H1 (cell line): Measurements from ENCODE around the gene CHMP1B. TPM values are rescaled to one million over a fixed set of nuclear protein-coding genes. Genes with fewer than 3 reads are reported as not detected.

Source experiments
- CTCF ChIA-PET: fragments of 300-600 bp; sonication (Branson Sonifier 250); formaldehyde crosslinking; loops from one replicate; lab custom pipeline; 2021; ENCODE audit not compliant: partially characterized antibody; lab: Charles Lee
- POLR2A ChIA-PET: fragments of 300-600 bp; sonication (Branson Sonifier 250); formaldehyde crosslinking; loops from one replicate; lab custom pipeline; 2021; ENCODE audit warnings: inconsistent platforms; ENCODE audit not compliant: partially characterized antibody; lab: Charles Lee
- DNase-seq, 2 experiments: peaks; one replicate each; pipeline versions ENCODE4 v3.0.0 to v3.0.0-alpha.2; 2010 to 2022; ENCODE audit warnings: low spot score in 2 of 2, low read depth in 1 of 2, mixed read lengths in 1 of 2
- FAIRE-seq: peaks from 2 replicates; lab custom pipeline; 2011; peaks lifted over from hg19 to GRCh38; lab: Jason Lieb, UNC
- H2AFZ ChIP-seq: 2 replicates; pipeline ENCODE4 v1.8.1; 2012; ENCODE audit warnings: low read length, inconsistent platforms
- H2AK5ac ChIP-seq: 2 replicates; pipeline ENCODE4 v1.6.1; 2013; ENCODE audit warnings: low read depth, low read length
- H2BK120ac ChIP-seq: replicated peaks from 2 replicates; pipeline ENCODE3; 2013; ENCODE audit warnings: low read depth, low read length, inconsistent platforms
- H2BK12ac ChIP-seq: 2 replicates; pipeline ENCODE4 v1.6.1; 2013; ENCODE audit warnings: low read depth, low read length
- H2BK15ac ChIP-seq: 2 replicates; pipeline ENCODE4 v1.6.1; 2013; ENCODE audit warnings: low read length
- H2BK20ac ChIP-seq: 2 replicates; pipeline ENCODE4 v1.6.1; 2013; ENCODE audit warnings: low read length
- H2BK5ac ChIP-seq: 2 replicates; pipeline ENCODE4 v1.6.1; 2013; ENCODE audit warnings: low read depth, low read length
- H3K14ac ChIP-seq: 2 replicates; pipeline ENCODE4 v1.6.1; 2013; ENCODE audit warnings: inconsistent platforms; ENCODE audit not compliant: insufficient read length
- H3K18ac ChIP-seq: 2 replicates; pipeline ENCODE4 v1.6.1; 2013; ENCODE audit warnings: low read length; ENCODE audit errors: extremely low read depth
- H3K23ac ChIP-seq: 2 replicates; pipeline ENCODE4 v1.6.1; 2013; ENCODE audit warnings: inconsistent platforms; ENCODE audit not compliant: insufficient read length
- H3K23me2 ChIP-seq: 2 replicates; pipeline ENCODE4 v1.6.1; 2013; ENCODE audit warnings: low read depth, low read length
- H3K27ac ChIP-seq: 2 replicates; pipeline ENCODE4 v1.6.1; 2011; ENCODE audit warnings: low read depth, low read length, inconsistent platforms
- H3K27me3 ChIP-seq, 4 experiments: replicated peaks in 1 of 4; 1 replicate in 1 of 4; 2 replicates in 3 of 4; pipeline versions ENCODE4 v1.6.1 to v1.8.1; 2011 to 2013; ENCODE audit warnings: low read length in 3 of 4, mild to moderate bottlenecking in 3 of 4, inconsistent platforms in 2 of 4, mixed read lengths in 2 of 4, moderate library complexity in 1 of 4; ENCODE audit not compliant: control insufficient read depth in 3 of 4, insufficient read depth in 3 of 4; ENCODE audit errors: extremely low read depth in 1 of 4
- H3K36me3 ChIP-seq, 4 experiments: 2 replicates each; pipeline versions ENCODE4 v1.6.1 to v1.8.1; 2011 to 2013; ENCODE audit warnings: mild to moderate bottlenecking in 4 of 4, low read length in 3 of 4, moderate library complexity in 2 of 4, control low read depth in 1 of 4, inconsistent platforms in 1 of 4; ENCODE audit not compliant: insufficient read depth in 4 of 4, control insufficient read depth in 2 of 4
- H3K4ac ChIP-seq: replicated peaks from 2 replicates; pipeline ENCODE3; 2013; ENCODE audit warnings: low read length, low read depth, mixed read lengths, inconsistent platforms; ENCODE audit not compliant: insufficient read length
- H3K4me1 ChIP-seq, 4 experiments: replicated peaks in 1 of 4; 1 replicate in 1 of 4; 2 replicates in 3 of 4; pipeline versions ENCODE4 v1.6.1 to v1.8.1; 2011 to 2013; ENCODE audit warnings: low read length in 3 of 4, inconsistent platforms in 2 of 4, mixed read lengths in 1 of 4; ENCODE audit not compliant: insufficient read depth in 4 of 4, control insufficient read depth in 3 of 4
- H3K4me2 ChIP-seq, 2 experiments: 2 replicates each; pipeline versions ENCODE4 v1.6.1 to v1.8.1; 2011 to 2013; ENCODE audit warnings: low read depth in 2 of 2, low read length in 2 of 2, control low read depth in 1 of 2, inconsistent platforms in 1 of 2, mild to moderate bottlenecking in 1 of 2; ENCODE audit not compliant: insufficient read depth in 1 of 2
- H3K4me3 ChIP-seq, 4 experiments: fragments of 200-600, 300-600 bp in 1 of 4; sonication (generic), shearing (Covaris generic), sonication (Bioruptor Twin) in 1 of 4; 2 replicates each; pipeline versions ENCODE4 v1.5.1 to v1.8.1; 2011 to 2016; ENCODE audit warnings: low read length in 4 of 4, low read depth in 3 of 4, control low read depth in 2 of 4, inconsistent platforms in 2 of 4, mild to moderate bottlenecking in 2 of 4, mixed read lengths in 1 of 4, moderate library complexity in 1 of 4; ENCODE audit not compliant: insufficient read depth in 2 of 4; ENCODE audit errors: extremely low read depth in 1 of 4
- H3K56ac ChIP-seq: replicated peaks from 2 replicates; pipeline ENCODE3; 2013; ENCODE audit warnings: low read depth, mild to moderate bottlenecking, mixed read lengths, low read length, inconsistent platforms; ENCODE audit not compliant: insufficient read length
- H3K79me1 ChIP-seq: 2 replicates; pipeline ENCODE4 v1.6.1; 2013; ENCODE audit warnings: low read depth, low read length, control low read depth
- H3K79me2 ChIP-seq, 2 experiments: 2 replicates each; pipeline versions ENCODE4 v1.6.1 to v1.8.1; 2012 to 2013; ENCODE audit warnings: low read length in 2 of 2, mild to moderate bottlenecking in 2 of 2, inconsistent platforms in 1 of 2; ENCODE audit not compliant: insufficient read depth in 2 of 2, control insufficient read depth in 1 of 2
- H3K9ac ChIP-seq, 4 experiments: replicated peaks in 1 of 4; 1 replicate in 1 of 4; 2 replicates in 3 of 4; pipeline versions ENCODE4 v1.6.1 to v1.8.1; 2011 to 2013; ENCODE audit warnings: low read depth in 3 of 4, low read length in 3 of 4, control low read depth in 2 of 4, mild to moderate bottlenecking in 2 of 4, moderate library complexity in 2 of 4, inconsistent platforms in 1 of 4; ENCODE audit errors: extremely low read depth in 1 of 4
- H3K9me3 ChIP-seq, 2 experiments: 2 replicates each; pipeline versions ENCODE4 v1.6.1 to v1.8.1; 2012 to 2013; ENCODE audit warnings: mild to moderate bottlenecking in 2 of 2, moderate library complexity in 2 of 2, control low read depth in 1 of 2, inconsistent platforms in 1 of 2, low read depth in 1 of 2, low read length in 1 of 2, mixed read lengths in 1 of 2; ENCODE audit not compliant: insufficient read depth in 2 of 2
- H4K20me1 ChIP-seq, 2 experiments: replicated peaks in 1 of 2; 2 replicates each; pipeline versions ENCODE3 to v1.8.1; 2011 to 2013; ENCODE audit warnings: inconsistent platforms in 2 of 2, low read length in 2 of 2, mild to moderate bottlenecking in 1 of 2; ENCODE audit not compliant: insufficient read depth in 2 of 2, control insufficient read depth in 1 of 2
- H4K5ac ChIP-seq: 2 replicates; pipeline ENCODE4 v1.6.1; 2013; ENCODE audit warnings: low read length, low read depth, mixed read lengths, inconsistent platforms; ENCODE audit not compliant: insufficient read length
- H4K8ac ChIP-seq: 2 replicates; pipeline ENCODE4 v1.8.0; 2013; ENCODE audit warnings: mild to moderate bottlenecking, moderate library complexity, low read length, inconsistent platforms; ENCODE audit not compliant: insufficient read depth; ENCODE audit errors: extremely low read depth
- H4K91ac ChIP-seq: replicated peaks from 2 replicates; pipeline ENCODE3; 2013; ENCODE audit warnings: low read length, mixed read lengths, inconsistent platforms; ENCODE audit not compliant: insufficient read length
- BACH1 ChIP-seq: IDR thresholded peaks from 2 replicates; pipeline ENCODE4 v1.6.1; 2012; ENCODE audit warnings: low read length, improper control_type of control experiment
- BCL11A ChIP-seq, 2 experiments: IDR thresholded peaks; one replicate each; pipeline ENCODE4 v1.6.1; 2011; ENCODE audit warnings: low read depth in 2 of 2, low read length in 2 of 2, mild to moderate bottlenecking in 2 of 2
- CTCF ChIP-seq, 3 experiments: IDR thresholded peaks; 1 replicate in 2 of 3; 2 replicates in 1 of 3; pipeline versions ENCODE4 v1.5.1 to v1.6.1; 2011; ENCODE audit warnings: low read length in 3 of 3, mild to moderate bottlenecking in 3 of 3, inconsistent platforms in 2 of 3, low read depth in 1 of 3, moderate library complexity in 1 of 3; ENCODE audit not compliant: insufficient read depth in 1 of 3; ENCODE audit errors: control extremely low read depth in 1 of 3
- JUN ChIP-seq: IDR thresholded peaks from 2 replicates; pipeline ENCODE4 v1.6.1; 2011; ENCODE audit warnings: low read depth, mild to moderate bottlenecking, improper control_type of control experiment, low read length
- RAD21 ChIP-seq, 2 experiments: IDR thresholded peaks in 1 of 2; conservative IDR thresholded peaks in 1 of 2; 2 replicates each; pipeline ENCODE4 v1.6.1; 2011; ENCODE audit warnings: low read depth in 2 of 2, low read length in 2 of 2, improper control_type of control experiment in 1 of 2, inconsistent platforms in 1 of 2, mild to moderate bottlenecking in 1 of 2, moderate library complexity in 1 of 2
- SAP30 ChIP-seq: fragments of 300-600 bp; sonication (generic); IDR thresholded peaks from 2 replicates; pipeline ENCODE4 v1.7.1; 2012; ENCODE audit warnings: low read length, moderate library complexity, mild to moderate bottlenecking, inconsistent platforms; ENCODE audit not compliant: insufficient read depth, insufficient replicate concordance
- TCF12 ChIP-seq: IDR thresholded peaks from 2 replicates; pipeline ENCODE4 v1.6.1; 2011; ENCODE audit warnings: low read depth, mild to moderate bottlenecking, low read length
- TEAD4 ChIP-seq: IDR thresholded peaks from 2 replicates; pipeline ENCODE4 v1.6.1; 2012; ENCODE audit warnings: low read depth, low read length, inconsistent platforms, mixed read lengths
- YY1 ChIP-seq: IDR thresholded peaks from 2 replicates; pipeline ENCODE4 v1.6.1; 2011; ENCODE audit warnings: low read depth, mild to moderate bottlenecking, low read length
- WGBS, 2 experiments: shearing (Covaris generic) in 1 of 2; methylation state at CpG; one replicate each; pipeline versions ENCODE4 v1.1.6 to v1.1.7; 2013 to 2015; ENCODE audit warnings: low lambda C conversion rate in 2 of 2, mixed read lengths in 2 of 2, inconsistent platforms in 1 of 2, low coverage in 1 of 2, missing lambda C conversion rate in 1 of 2; ENCODE audit not compliant: insufficient replicate concordance in 2 of 2, insufficient coverage in 1 of 2, insufficient read length in 1 of 2; ENCODE audit errors: extremely low coverage in 1 of 2, missing lambda C conversion rate in 1 of 2; 5-methylcytosine and 5-hydroxymethylcytosine counted together
- polyA plus RNA-seq, 7 experiments: library from polyadenylated mRNA; depleted of rRNA in 3 of 7; stranded (reverse) in 5 of 7; unstranded in 2 of 7; fragments of >200 nt in 5 of 7; fragments of 200-250 nt in 2 of 7; gene quantifications; 1 replicate in 5 of 7; 2 replicates in 1 of 7; 4 replicates in 1 of 7; pipeline versions ENCODE4 v1.2.1 to v1.2.3, GENCODE V29; 2011 to 2013; ENCODE audit warnings: missing spikeins in 2 of 7, mixed read lengths in 2 of 7
- total RNA-seq: library from RNA; stranded (reverse); fragmentation: NEBNext Ultra II Directional; extraction: Animal tissue kit (Norgen Biotek cat#: 25700); gene quantifications from 2 replicates; pipeline ENCODE4 v1.2.1, GENCODE V29; 2021

The CHMP1B gene
- total and polyA plus RNA-seq, 2 of the 8 experiments (the other 6 are each of a cell fraction or from before 2014, with no cell fraction given) = 30.5 to 43.2 TPM

- Histone ChIP-seq H3K4me2 (no peak overlapping the region), H2AK5ac (no peak overlapping the region), H3K27me3 (no peaks in the 10 kb centered on the region), H3K56ac (no peak overlapping the region), H3K23me2 (no peaks in the 10 kb centered on the region), H3K79me2 (no peaks in the 10 kb centered on the region), H2AFZ (no peak overlapping the region), H3K23ac (no peak overlapping the region), H3K27ac (no peak overlapping the region), H3K4me1 (peaks cover 0 to 3% (median 0%) of the 10 kb centered on the region in 4 experiments; a peak in 3 of 7 replicates), H3K18ac (no peak overlapping the region), H3K14ac (no peak overlapping the region), H3K9me3 (peaks cover 3 to 6% of the 10 kb centered on the region in 2 experiments; a peak in 1 of 4 replicates), H3K4me3 (no peak overlapping the region), H2BK12ac (no peak overlapping the region), H3K36me3 (peaks cover 0 to 12% (median 0%) of the 10 kb centered on the region in 4 experiments; a peak in 1 of 8 replicates), H3K9ac (no peak overlapping the region), H2BK20ac (no peak overlapping the region), H2BK15ac (no peak overlapping the region), H4K91ac (no peak overlapping the region), H4K8ac (no peak overlapping the region), H4K20me1 (no peaks in the 10 kb centered on the region), H2BK120ac (no peak overlapping the region), H3K4ac (no peak overlapping the region), H3K79me1 (no peaks in the 10 kb centered on the region; the same call in 1 of the 2 replicates), H2BK5ac (no peak overlapping the region), H4K5ac (no peak overlapping the region)
- WGBS, 2 experiments = 84% methylated on average over 13 of the region's 13 CpGs; no CpG with 5 or more reads in 1 of the 2 experiments
- ChIA-PET CTCF (interaction anchor here (0.6 to 1.7 kb wide), 10 partner anchors 10 to 218 kb away, joined by 3 to 8 read pairs (median 3); no protein-coding TSS in a partner anchor), POLR2A (no interaction called here)
- peak; percentile 19 for FAIRE-seq
- no peak for DNase-seq
- TF ChIP-seq BACH1 (no peak), SAP30 (no peak), TEAD4 (no peak), YY1 (peak; percentile 38; the same call in 1 of the 2 replicates), CTCF (IDR thresholded peaks at IDR 0.05; ENCODE audit: control extremely low read depth in 1 of 3, insufficient read depth in 1 of 3, low read depth in 1 of 3, low read length in 3 of 3) (peak; percentile 24 to 55 (median 50)), BCL11A (IDR thresholded peaks at IDR 0.05; ENCODE audit: low read depth in 2 of 2, low read length in 2 of 2) (no peak), JUN (no peak), RAD21 (IDR thresholded peaks at IDR 0.05 in 1 of 2, conservative IDR thresholded peaks at IDR 0.05 in 1 of 2; ENCODE audit: low read depth in 2 of 2, low read length in 2 of 2) (peak; percentile 81 to 84), TCF12 (no peak)
Observed at GRCh38 chr18:11872479-11873136, 21.4 kb downstream of the CHMP1B start.
